Fibroblast of peridontal ligament (primary cell): ENCODE results near the gene TJP2.

Experiments used
- DNase-seq: peaks from one replicate; pipeline ENCODE4 v3.0.0-alpha.2; 2010; ENCODE audit errors: extremely low read depth

Gene TJP2

GRCh38 chr9:69173891-69174615 is at the start of gene TJP2:
Gene TJP2, plus strand, starts transcription at chr9:69174277. Its CDS starts 96 bp downstream, at chr9:69174373.
- peak; percentile 62 for DNase-seq

- DNase-seq, result peak; percentile 84
Observed at GRCh38 chr9:69130456-69131441, 43.3 kb upstream of the TJP2 start.

- DNase-seq, result peak; percentile 87
Observed at GRCh38 chr9:69131682-69132081, 42.4 kb upstream of the TJP2 start.

- no peak for DNase-seq
Observed at GRCh38 chr9:69132361-69132760, 41.7 kb upstream of the TJP2 start.

DNA sequence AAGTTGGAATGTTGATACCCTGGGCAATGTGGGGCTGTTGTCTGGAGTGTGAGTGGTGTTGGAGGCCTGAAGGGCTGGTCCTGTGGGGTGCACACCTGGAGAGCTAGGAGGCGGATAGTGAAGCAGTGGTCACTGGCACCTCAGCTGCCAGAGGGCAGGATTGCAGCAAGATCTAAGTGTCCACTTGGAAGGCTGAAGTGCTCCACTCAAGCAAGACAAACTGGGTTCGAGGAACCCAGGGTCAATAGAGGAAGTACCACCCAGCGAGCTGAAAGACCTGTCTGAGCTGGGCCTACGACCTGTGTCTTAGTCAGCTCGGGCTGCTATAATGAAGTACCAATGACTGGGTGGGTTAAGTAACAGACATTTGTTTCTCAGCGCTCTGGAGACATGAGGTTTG is 39.7 kb upstream of the TJP2 start:
- no peak for DNase-seq

- no peak for DNase-seq
Observed at GRCh38 chr9:69136185-69136584, 37.9 kb upstream of the TJP2 start.

DNA sequence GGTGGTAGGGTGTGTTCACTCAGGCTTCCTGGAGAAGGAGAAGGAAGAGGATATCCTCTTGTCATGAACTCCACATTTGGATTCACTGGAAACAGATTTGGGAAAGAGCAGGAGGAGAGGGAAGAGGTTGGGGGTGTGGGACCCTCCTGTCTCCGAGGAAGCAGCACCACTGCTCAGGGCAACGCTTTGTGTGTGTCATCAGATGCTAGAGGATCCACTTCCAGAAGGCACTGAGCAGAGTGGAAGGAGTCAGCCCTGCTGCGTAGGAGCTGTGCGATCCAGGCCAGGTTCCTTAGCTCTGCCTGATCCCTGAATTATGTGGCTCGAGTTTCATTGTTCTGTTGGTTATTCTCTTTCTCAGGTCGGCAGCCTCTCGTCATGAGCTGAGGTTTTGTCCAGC is 37.3 kb upstream of the TJP2 start:
- no peak for DNase-seq

- no peak for DNase-seq
Observed at GRCh38 chr9:69137311-69137710, 36.8 kb upstream of the TJP2 start.

- DNase-seq, result no peak
Observed at GRCh38 chr9:69139596-69139995, 34.5 kb upstream of the TJP2 start.

- DNase-seq, result no peak
Observed at GRCh38 chr9:69140123-69140735, 33.8 kb upstream of the TJP2 start.

DNA sequence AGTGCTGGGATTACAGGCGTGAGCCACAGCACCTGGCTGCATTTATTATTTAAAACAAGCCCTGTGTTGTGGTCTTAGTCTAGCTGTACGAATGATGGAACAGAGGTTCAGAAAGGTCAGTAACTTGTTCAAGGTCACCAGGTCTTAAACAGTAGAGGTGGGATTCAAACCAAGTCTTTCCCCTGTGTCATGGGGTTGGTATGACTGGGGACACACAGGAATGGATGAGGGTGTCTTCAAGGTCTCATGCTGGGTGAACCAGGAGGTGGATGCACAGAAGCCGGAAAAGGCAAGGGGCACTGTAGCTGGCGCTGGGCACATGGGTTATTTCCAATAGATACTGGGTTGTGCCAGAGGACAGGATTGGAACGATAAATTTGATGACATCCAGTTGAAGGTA is 32.2 kb upstream of the TJP2 start:
- no peak for DNase-seq

- DNase-seq, result no peak
Observed at GRCh38 chr9:69143291-69143690, 30.8 kb upstream of the TJP2 start.

- peak; percentile 27 for DNase-seq
Observed at GRCh38 chr9:69145144-69145715, 28.8 kb upstream of the TJP2 start.

DNA sequence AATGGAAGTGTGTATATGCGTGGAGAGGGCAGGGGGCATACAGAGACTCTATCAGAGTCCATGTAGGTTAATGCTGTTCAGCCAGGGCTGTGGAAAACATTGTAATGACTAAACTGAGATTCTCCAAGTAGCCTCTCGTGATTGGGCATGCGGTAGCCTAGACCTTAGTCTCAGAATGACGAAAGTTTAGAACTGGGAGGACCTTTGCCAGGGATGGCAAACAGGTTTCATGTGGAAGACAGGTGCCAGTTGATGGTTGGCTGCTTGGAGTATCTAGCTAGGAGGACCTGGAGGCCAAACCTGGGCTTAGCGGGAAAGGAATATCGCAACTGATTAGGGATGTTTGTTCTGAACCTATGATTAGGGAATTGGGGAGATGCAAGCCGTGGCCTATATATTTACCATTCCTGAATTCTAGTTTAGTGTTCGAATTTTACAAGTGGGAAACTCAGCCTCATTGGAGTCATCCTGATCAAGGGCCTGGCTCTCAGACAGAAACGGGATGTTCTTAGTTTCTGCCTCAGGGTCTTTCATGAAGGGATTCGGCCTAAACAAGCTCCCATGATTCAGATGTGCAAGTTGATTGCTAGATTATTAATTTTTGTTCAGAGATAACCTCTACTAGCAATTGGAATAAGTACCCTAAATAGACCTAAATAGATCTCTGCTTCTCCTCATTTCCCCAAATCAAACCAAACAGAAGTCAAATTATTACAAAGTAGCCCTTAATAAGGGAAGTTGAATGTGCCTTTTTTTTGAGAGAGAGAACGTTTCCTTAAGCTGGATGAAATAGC is 26.8 kb upstream of the TJP2 start:
- DNase-seq, result no peak

GRCh38 chr9:69149321-69149807 is 24.7 kb upstream of the TJP2 start:
- DNase-seq, result peak; percentile 78

DNA sequence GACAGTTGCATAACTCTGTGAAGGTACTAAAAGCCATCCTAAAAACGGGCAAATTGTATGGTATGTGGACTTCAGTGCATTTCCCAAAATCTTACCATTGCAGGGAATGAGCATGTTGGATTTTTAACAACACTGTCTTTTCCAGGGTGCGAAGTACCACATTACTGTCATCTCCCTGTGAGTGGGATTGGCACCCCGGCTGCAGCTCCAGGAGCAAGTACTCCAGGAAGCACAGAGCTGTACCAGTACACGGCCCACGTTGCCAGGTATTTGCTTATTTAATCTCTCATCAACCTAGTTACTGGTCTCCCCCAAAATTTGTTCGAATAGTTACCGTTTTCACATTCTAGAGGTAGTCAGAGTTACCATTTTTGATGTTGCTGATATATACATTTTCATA is 22.6 kb upstream of the TJP2 start:
- DNase-seq, result no peak

- DNase-seq, result no peak
Observed at GRCh38 chr9:69153707-69154521, 20.2 kb upstream of the TJP2 start.

- no peak for DNase-seq
Observed at GRCh38 chr9:69155341-69156030, 18.6 kb upstream of the TJP2 start.

DNA sequence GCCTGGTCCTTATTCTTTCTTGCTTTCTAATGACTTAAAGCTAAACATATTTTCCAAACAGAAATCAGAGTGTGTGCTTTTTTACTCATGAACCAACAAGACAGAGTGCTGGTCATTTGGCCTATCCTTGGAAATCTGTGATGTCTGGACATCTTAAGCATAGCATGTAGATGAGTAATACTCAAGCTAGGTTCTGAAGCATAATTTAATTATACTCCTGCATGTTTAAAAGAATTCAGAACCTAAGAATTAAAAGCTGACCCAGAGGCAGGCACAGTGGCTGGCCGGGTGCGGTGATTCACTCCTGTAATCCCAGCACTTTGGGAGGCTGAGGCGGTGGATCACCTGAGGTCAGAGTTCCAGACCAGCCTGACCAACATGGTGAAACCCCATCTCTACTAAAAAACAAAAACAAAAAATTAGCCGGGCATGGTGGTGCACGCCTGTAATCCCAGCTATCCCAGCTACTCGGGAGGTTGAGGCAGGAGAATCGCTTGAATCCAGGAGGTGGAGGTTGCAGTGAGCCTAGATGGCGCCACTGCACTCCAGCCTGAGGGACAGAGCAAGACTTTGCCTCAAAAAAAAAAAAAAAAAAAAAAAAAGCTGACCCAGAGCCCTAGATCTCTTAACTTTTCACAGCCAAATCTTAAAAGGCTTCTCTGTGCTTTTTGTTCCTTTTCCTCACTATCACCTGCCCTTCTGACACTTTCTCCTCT is 16.2 kb upstream of the TJP2 start:
- DNase-seq, result peak; percentile 60
